Cardiac muscle cell (in vitro differentiated cells and primary cell): Measurements from ENCODE around the gene GARS1. TPM values are rescaled to one million over a fixed set of nuclear protein-coding genes. Genes with fewer than 3 reads are reported as not detected.

Experiments
- DNase-seq, 2 donors: peaks; one replicate each; pipeline versions ENCODE4 v3.0.0 to v3.0.0-alpha.2; 2010 to 2017; ENCODE audit warnings: low read depth in 1 of 2, low spot score in 1 of 2
- H3K27ac ChIP-seq: fragments of 200-600 bp; sonication (generic); 2 replicates; pipeline ENCODE4 v1.5.1; 2016
- H3K27me3 ChIP-seq: fragments of 200-600 bp; sonication (generic); 2 replicates; pipeline ENCODE4 v1.6.0; 2016; ENCODE audit warnings: control low read depth
- H3K36me3 ChIP-seq: fragments of 200-600 bp; sonication (generic); 2 replicates; pipeline ENCODE4 v1.5.1; 2016; ENCODE audit warnings: control low read depth
- H3K4me1 ChIP-seq: fragments of 200-600 bp; sonication (generic); 2 replicates; pipeline ENCODE4 v1.8.1; 2017; ENCODE audit warnings: low read depth, mild to moderate bottlenecking, mixed run types
- H3K4me3 ChIP-seq: fragments of 200-600 bp; sonication (generic); 2 replicates; pipeline ENCODE4 v1.5.1; 2016; ENCODE audit warnings: mild to moderate bottlenecking
- H3K9me3 ChIP-seq: fragments of 200-600 bp; sonication (generic); 2 replicates; pipeline ENCODE4 v1.5.1; 2017; ENCODE audit warnings: low read depth, mild to moderate bottlenecking, control low read depth
- polyA plus RNA-seq: library from polyadenylated mRNA; unstranded; fragments of >200 nt; fragmentation: Nextera tagmentation; extraction: Ambion mirVana; gene quantifications from 2 replicates; pipeline ENCODE4 v1.2.1, GENCODE V29; 2016
- total RNA-seq: library from RNA; depleted of rRNA; stranded (reverse); fragments of >200 nt; gene quantifications from 2 replicates; pipeline ENCODE4 v1.2.3, GENCODE V29; 2016
- TF ChIP-seq, protein P1 (sequence below): IDR thresholded peaks from 2 replicates; pipeline ENCODE4 v1.5.1; 2012; ENCODE audit warnings: low read depth, mild to moderate bottlenecking, low read length

The GARS1 gene
- total and polyA plus RNA-seq, 2 experiments from 2014 or later = 77.3 to 82.9 TPM

DNA sequence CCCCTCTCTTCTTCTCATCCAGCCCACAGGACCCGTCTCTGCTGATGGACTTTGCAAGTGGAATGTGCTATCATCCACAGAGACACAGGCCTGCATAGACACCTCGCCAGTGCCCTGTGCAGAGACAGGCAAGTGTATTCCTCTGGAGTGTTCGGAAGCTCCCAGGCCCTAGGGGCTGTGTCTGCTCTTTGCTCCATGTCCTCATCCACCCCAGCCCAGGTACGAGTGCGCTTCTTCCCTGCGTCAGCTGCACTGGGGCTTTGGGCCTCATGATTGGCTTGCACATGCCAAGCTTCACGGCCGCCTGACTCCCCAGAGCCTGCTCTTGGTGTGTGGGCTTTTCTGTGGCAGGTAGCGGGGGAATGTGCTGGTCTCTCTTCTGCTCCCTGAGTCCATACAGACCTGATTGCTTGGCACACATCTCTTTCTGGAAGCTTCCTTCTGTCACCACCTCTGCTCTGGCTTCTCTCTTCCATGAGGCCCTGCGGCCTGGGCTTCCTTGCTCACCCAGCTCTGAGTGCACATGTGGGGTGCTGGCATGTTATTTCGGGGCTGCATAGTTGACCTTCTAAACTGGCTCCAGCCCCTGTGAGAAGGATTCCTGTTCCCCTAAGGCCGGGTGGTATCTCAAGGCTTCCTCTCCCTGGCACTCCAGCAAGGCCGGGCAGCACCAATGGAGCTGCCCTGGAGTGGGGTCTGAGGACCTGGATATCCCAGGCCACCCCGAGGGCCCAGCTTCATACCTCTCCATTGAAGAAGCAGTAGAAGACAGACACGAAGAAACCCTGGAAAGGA is 59.8 kb downstream of the GARS1 start:
- H3K27me3 ChIP-seq = no peaks in the 10 kb centered on the region
- no peaks in the 10 kb centered on the region for H3K36me3 ChIP-seq
- TF ChIP-seq, protein P1, sequence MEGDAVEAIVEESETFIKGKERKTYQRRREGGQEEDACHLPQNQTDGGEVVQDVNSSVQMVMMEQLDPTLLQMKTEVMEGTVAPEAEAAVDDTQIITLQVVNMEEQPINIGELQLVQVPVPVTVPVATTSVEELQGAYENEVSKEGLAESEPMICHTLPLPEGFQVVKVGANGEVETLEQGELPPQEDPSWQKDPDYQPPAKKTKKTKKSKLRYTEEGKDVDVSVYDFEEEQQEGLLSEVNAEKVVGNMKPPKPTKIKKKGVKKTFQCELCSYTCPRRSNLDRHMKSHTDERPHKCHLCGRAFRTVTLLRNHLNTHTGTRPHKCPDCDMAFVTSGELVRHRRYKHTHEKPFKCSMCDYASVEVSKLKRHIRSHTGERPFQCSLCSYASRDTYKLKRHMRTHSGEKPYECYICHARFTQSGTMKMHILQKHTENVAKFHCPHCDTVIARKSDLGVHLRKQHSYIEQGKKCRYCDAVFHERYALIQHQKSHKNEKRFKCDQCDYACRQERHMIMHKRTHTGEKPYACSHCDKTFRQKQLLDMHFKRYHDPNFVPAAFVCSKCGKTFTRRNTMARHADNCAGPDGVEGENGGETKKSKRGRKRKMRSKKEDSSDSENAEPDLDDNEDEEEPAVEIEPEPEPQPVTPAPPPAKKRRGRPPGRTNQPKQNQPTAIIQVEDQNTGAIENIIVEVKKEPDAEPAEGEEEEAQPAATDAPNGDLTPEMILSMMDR = no peak
- H3K4me1 ChIP-seq = no peaks in the 10 kb centered on the region
- H3K4me3 ChIP-seq = no peak overlapping the region
- no peak for DNase-seq
- H3K27ac ChIP-seq = no peak overlapping the region
- no peaks in the 10 kb centered on the region for H3K9me3 ChIP-seq

DNA sequence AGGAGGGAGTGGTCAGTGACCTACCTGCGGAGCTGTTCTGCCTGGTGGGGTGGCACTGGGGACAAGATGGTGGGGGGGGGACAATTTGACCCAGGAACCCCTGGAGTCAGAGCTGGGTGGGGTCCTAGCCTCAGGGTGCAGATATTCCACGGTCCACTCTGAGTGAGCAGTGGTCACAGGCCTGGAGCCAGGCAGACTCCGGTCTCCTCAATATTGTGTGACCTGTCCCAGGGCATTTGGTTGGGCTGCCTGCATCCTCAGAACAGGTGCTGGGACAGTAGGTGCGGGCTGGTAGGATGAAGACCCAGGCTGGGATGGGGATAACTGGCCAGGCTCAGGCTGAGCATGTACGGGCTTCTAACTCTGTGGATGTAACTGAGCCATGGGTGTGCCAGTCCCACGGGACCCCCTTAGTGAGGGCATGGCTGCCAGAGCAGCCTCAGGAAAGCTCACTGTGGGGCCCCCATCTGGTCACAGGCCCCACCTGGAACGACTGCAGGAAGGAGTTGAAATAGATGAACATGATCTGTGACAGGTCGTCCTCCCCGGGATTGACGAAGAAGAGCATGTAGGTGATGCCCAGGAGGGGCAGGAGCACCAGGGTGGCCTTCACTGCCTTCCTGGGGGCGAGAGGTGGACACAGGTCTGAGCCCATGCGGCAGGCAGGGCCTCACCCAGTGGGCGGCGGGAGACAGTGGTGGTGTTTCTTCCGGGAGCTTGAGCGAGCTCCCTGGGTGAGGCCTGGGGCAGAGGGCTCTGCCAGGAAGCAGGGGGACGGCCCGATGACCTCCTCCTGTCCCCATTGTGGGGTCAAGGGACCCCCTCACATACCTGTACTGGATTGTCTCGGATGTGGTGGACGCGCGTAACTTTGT is 60.7 kb downstream of the GARS1 start:
- no peaks in the 10 kb centered on the region for H3K27me3 ChIP-seq
- DNase-seq = no peak
- H3K4me1 ChIP-seq = no peaks in the 10 kb centered on the region
- H3K36me3 ChIP-seq = no peaks in the 10 kb centered on the region
- no peak overlapping the region for H3K4me3 ChIP-seq
- no peak overlapping the region for H3K27ac ChIP-seq
- no peaks in the 10 kb centered on the region for H3K9me3 ChIP-seq
- TF ChIP-seq, protein P1 = no peak

DNA sequence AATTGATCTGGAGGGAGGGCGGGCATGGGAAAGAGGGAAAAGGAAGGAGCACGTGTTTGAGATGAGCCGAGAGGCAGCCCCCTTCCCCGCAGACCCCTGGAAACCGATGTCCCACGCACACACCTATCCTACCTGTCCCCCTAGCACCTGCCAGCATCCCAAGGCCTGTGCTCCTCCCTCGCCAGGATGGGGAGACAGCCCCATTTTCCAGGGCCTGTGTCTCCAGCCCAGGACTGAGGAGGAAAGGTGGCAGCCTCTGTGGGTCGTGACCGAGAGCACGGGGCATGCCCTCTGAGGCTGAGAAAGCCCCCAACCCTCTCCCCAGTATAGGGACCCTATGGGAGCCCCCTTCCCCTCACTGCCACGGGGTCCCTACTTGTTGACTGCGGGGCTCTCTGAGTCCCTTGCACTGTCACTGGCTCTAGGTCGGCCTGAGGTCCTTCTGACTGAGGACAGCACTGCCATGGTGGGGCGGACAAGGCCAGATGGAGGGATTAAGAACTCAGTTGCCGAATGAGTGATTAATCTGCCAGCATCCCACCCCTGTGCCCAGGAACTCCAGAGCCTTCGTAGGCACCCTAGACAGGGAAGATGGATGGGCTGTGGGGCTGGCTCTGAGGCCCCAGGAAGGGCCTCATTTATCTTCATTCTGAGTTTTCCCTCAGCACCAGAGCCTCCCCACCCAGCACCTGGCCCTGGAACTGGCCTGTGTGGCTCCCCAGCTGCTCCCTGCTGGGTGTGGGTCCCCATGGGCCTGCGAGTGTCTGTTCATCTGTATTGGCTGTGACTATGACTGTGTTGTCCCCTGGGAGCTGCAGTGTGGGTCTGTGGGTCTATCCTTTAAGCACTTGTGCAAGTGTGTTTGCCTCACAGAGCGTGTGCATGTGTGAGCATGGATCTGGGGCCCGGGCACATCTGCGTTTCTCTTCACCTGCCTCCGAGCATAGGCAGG is 61.6 kb downstream of the GARS1 start:
- no peaks in the 10 kb centered on the region for H3K27me3 ChIP-seq
- no peaks in the 10 kb centered on the region for H3K4me1 ChIP-seq
- no peaks in the 10 kb centered on the region for H3K36me3 ChIP-seq
- no peak overlapping the region for H3K4me3 ChIP-seq
- H3K27ac ChIP-seq = no peak overlapping the region
- TF ChIP-seq, protein P1 = no peak
- H3K9me3 ChIP-seq = no peaks in the 10 kb centered on the region
- DNase-seq = no peak

DNA sequence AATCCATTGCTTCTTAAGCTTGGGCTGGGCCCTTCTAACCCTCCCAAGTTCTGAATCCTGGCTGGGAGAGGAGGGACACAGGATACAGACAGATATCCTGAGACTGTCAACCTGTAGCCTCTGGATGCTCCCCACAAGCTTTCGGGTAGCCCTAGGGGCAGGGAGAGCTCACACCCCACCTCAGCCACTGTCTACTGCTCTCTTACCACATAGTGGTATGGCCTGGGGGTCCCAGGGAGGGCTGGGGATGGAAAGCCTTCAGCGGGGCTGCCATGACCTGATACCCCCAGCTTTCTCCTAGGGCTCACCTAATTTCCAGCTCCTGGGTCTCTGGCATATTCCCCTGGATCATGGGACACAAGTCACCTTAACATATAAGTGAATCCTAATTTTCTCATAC is 62.5 kb downstream of the GARS1 start:
- Histone ChIP-seq H3K4me1 (no peaks in the 10 kb centered on the region), H3K9me3 (no peaks in the 10 kb centered on the region), H3K27ac (no peak overlapping the region), H3K36me3 (no peaks in the 10 kb centered on the region), H3K27me3 (no peaks in the 10 kb centered on the region), H3K4me3 (no peak overlapping the region)
- DNase-seq = no peak
- TF ChIP-seq, protein P1 = no peak

DNA sequence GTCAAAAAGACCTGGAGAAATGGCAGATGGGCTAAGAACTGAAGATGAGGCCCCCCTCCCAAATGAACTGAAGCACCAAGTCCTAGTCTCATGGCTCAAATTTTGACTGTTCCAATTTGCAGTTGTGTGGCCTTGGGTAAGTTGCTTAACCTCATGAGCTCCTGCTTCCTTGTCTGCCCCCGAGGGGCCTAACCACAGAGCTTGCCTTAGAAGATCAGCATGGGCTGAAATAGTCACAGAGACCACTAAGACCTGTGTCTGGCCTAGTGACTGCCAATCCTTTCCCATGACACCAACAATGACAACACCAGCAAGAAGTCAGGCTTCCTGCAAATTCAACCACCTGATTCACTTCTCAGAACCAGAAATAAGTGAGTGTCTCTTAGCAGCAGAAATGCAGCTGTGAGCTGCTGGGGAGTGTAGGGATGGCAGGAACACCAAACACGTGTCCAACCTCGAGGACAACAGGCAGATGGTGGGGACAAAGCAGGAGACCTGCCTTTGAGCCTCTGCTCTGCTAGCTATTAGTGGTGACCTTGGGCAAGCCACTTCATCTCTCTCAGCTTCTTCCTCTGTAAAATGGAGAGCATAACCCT is 63.9 kb downstream of the GARS1 start:
- H3K4me3 ChIP-seq = no peak overlapping the region
- H3K27ac ChIP-seq = no peak overlapping the region
- TF ChIP-seq, protein P1 = no peak
- DNase-seq = no peak
- H3K4me1 ChIP-seq = no peaks in the 10 kb centered on the region
- no peaks in the 10 kb centered on the region for H3K36me3 ChIP-seq
- no peaks in the 10 kb centered on the region for H3K27me3 ChIP-seq
- no peaks in the 10 kb centered on the region for H3K9me3 ChIP-seq
